ENCODE results near the gene CDC42SE2.

Gene CDC42SE2

DNA sequence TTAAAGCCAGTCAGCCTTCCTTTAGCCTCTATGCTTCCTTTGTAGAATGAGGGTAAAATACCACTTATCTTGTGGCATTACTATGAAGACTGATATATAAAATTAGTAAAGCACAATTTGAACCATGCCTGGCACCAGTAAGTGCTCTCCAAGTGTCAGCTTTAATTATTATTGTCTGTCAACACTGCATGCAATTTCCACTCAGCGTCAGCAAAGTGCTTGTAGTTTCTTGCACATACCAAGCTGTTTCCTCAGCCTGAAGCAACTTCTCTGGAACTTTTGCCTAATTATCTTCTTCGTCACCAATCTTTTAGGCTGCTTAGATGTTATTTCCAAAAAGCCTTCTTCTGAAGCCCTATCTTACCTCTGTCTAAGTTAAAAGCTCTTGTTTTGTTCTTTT, 177.3 kb downstream of the CDC42SE2 start:
- no peak for DNase-seq (ENCODE audit: low spot score)
